ENCODE results near the gene DECR2. TPM values are rescaled to one million over a fixed set of nuclear protein-coding genes. Genes with fewer than 3 reads are reported as not detected.

DECR2 gene
- total and polyA plus RNA-seq, 9 of the 15 experiments (the other 6 are each of a cell fraction or from before 2014, with no cell fraction given) = 1.0 to 31.9 (median 10.3) TPM

DNA sequence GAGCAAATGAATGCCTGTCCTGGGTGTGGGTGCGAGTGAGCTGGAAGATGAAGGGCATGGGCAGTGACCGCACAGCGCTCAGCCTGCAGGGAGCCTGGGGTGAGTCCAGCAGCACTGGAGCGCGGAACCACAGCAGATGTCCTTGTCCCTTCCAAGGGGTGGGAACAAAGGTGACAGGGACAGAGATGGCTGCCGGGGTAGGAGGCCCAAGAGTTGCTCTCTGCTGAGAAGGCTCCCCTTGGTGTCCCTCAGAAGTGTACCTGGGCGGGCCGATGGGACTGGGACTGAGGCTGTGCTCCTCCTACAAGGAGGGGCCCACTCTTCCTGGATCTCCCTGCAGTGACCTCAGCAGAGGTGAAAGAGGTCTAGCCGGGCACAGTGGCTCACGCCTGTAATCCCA is 12.3 kb upstream of the DECR2 start:
- ATAC-seq = peak; percentile 14; the same call in 2 of the 3 replicates
- peaks cover 3% of the 10 kb centered on the region; the same call in 1 of the 2 replicates for H3K9me3 ChIP-seq (replicated peaks; ENCODE audit: control insufficient read depth, insufficient read depth, low read depth, low read length)
- H3K4me3 ChIP-seq = no peak overlapping the region
- no peak for DNase-seq (ENCODE audit: extremely low read depth in 1 of 4, low spot score in 3 of 4)
- H3K36me3 ChIP-seq (ENCODE audit: control insufficient read depth, insufficient read depth, low read length) = no peaks in the 10 kb centered on the region
- intact Hi-C loops (cut with micrococcal nuclease) = no loop called here
- no peak overlapping the region for H2AFZ ChIP-seq (ENCODE audit: low read depth, low read length)
- H3K27ac ChIP-seq (ENCODE audit: extremely low read depth, low read depth, low read length) = no peak overlapping the region
- in situ Hi-C loops (cut with MboI) = no loop called here
- ChIA-PET CTCF (ENCODE audit: low intra/inter-chr PET ratio) (no interaction called here), POLR2A (interaction anchor here (0.7 to 1.2 kb wide), 5 partner anchors 9 to 247 kb away, joined by 3 to 5 read pairs (median 4); partner anchors contain the start of gene METTL26)
- WGBS (ENCODE audit: insufficient coverage, low coverage, missing lambda C conversion rate) = 87% methylated on average over 8 of the region's 10 CpGs
- H3K4me2 ChIP-seq (ENCODE audit: insufficient read depth, low read length) = no peak overlapping the region
- FAIRE-seq = no peak
- TF ChIP-seq GATAD2B (IDR thresholded peaks at IDR 0.05; ENCODE audit: borderline replicate concordance) (no peak), MXI1 (IDR thresholded peaks at IDR 0.05; ENCODE audit: low read depth, low read length) (no peak), NR0B1 (IDR thresholded peaks at IDR 0.05; ENCODE audit: partially characterized antibody) (no peak), STAG1 (CRISPR knock-in tag; IDR thresholded peaks at IDR 0.05; ENCODE audit: borderline replicate concordance) (no peak), E4F1 (CRISPR knock-in tag; IDR thresholded peaks at IDR 0.05; ENCODE audit: borderline replicate concordance) (no peak), ZNF707 (CRISPR knock-in tag; conservative IDR thresholded peaks at IDR 0.05) (no peak), KDM4B (IDR thresholded peaks at IDR 0.05; ENCODE audit: borderline replicate concordance in 2 of 2, low read depth in 1 of 2) (no peak), ZNF174 (CRISPR knock-in tag; IDR thresholded peaks at IDR 0.05) (no peak), TCF7L2 (IDR thresholded peaks at IDR 0.05; ENCODE audit: low read depth, low read length) (no peak), MAZ (CRISPR knock-in tag; conservative IDR thresholded peaks at IDR 0.05 in 1 of 2, IDR thresholded peaks at IDR 0.05 in 1 of 2) (no peak), RHOXF2B (CRISPR knock-in tag; conservative IDR thresholded peaks at IDR 0.05) (no peak)
- H3K9ac ChIP-seq (ENCODE audit: insufficient read depth in 1 of 2, low read depth in 2 of 2, low read length in 2 of 2) = peak overlapping the region in 1 of 2 experiments; percentile 86; a peak in 2 of 4 replicates
- H3K79me2 ChIP-seq (ENCODE audit: control insufficient read depth, insufficient read depth, low read length) = no peaks in the 10 kb centered on the region; the same call in 2 of the 3 replicates
- H3K4me1 ChIP-seq (replicated peaks in 1 of 2; ENCODE audit: control insufficient read depth in 2 of 2, insufficient read depth in 2 of 2, low read length in 2 of 2) = peaks cover 13 to 45% of the 10 kb centered on the region in 2 experiments
- BruUV-seq (replicated peaks) = no TSS peak
- no peaks in the 10 kb centered on the region for H4K20me1 ChIP-seq (replicated peaks; ENCODE audit: control insufficient read depth, insufficient read depth, low read length)
- H3K9me1 ChIP-seq (ENCODE audit: control insufficient read depth, insufficient read depth, low read length) = no peaks in the 10 kb centered on the region
- H3K27me3 ChIP-seq (ENCODE audit: control insufficient read depth in 2 of 2, insufficient read depth in 2 of 2, low read length in 2 of 2) = no peaks in the 10 kb centered on the region

All from K562 (cell line).